Gastroesophageal sphincter (tissue), 3 donors: ENCODE results near the gene RPL27.

Source experiments
- CTCF ChIP-seq, 4 experiments: fragments of 200-600 bp in 2 of 4; fragments of 450-650 bp in 2 of 4; sonication (generic) in 1 of 4; IDR thresholded peaks; one replicate each; pipeline ENCODE4 v1.5.1; 2017 to 2019; ENCODE audit warnings: antibody characterized with exemption in 4 of 4, mild to moderate bottlenecking in 2 of 4, moderate library complexity in 2 of 4
- POLR2A ChIP-seq, 2 donors: fragments of 450-650 bp; IDR thresholded peaks; one replicate each; pipeline ENCODE4 v1.6.1; 2017; ENCODE audit warnings: antibody characterized with exemption in 2 of 2, mild to moderate bottlenecking in 2 of 2, moderate library complexity in 1 of 2

- no peak for TF ChIP-seq CTCF (IDR thresholded peaks at IDR 0.05)
- TF ChIP-seq POLR2A (IDR thresholded peaks at IDR 0.05): no peak
Measured at GRCh38 chr17:42989141-42989540, 9.1 kb upstream of the RPL27 start.
